Stimulated activated CD4-positive, alpha-beta T cell treated with anti-CD3 and anti-CD28 coated beads, TNF-alpha, amount 100 ng/mL, for 4 hours (primary cell): ENCODE measurements around the gene MLLT10.

Experiments
- DNase-seq, 3 experiments: peaks; one replicate each; pipeline ENCODE4 v3.0.0-alpha.2; 2020; ENCODE audit warnings: low read depth in 3 of 3

MLLT10 gene

GRCh38 chr10:21737106-21737505 lies 203.1 kb downstream of the MLLT10 start:
- no peak for DNase-seq

GRCh38 chr10:21740989-21741388 lies 207.0 kb downstream of the MLLT10 start:
- DNase-seq: no peak

- no peak for DNase-seq
Observed at GRCh38 chr10:21742740-21743412, 208.8 kb downstream of the MLLT10 start.

- no peak for DNase-seq
Observed at GRCh38 chr10:21744223-21744622, 210.2 kb downstream of the MLLT10 start.

GRCh38 chr10:21746118-21746517 lies 212.1 kb downstream of the MLLT10 start:
- no peak for DNase-seq

GRCh38 chr10:21747809-21748208 lies 213.8 kb downstream of the MLLT10 start:
- no peak for DNase-seq

- DNase-seq: no peak
Observed at GRCh38 chr10:21749788-21750187, 215.8 kb downstream of the MLLT10 start.

GRCh38 chr10:21750424-21750823 lies 216.4 kb downstream of the MLLT10 start:
- DNase-seq: no peak

- no peak for DNase-seq
Observed at GRCh38 chr10:21751341-21752310, 217.6 kb downstream of the MLLT10 start.

- DNase-seq: no peak
Observed at GRCh38 chr10:21753497-21754270, 219.7 kb downstream of the MLLT10 start.

GRCh38 chr10:21754410-21755011 lies 220.5 kb downstream of the MLLT10 start:
- DNase-seq: no peak

GRCh38 chr10:21756707-21757106 lies 222.7 kb downstream of the MLLT10 start:
- DNase-seq: no peak

- no peak for DNase-seq
Observed at GRCh38 chr10:21757185-21757901, 223.3 kb downstream of the MLLT10 start.

GRCh38 chr10:21758239-21758638 lies 224.2 kb downstream of the MLLT10 start:
- no peak for DNase-seq

GRCh38 chr10:21758696-21759095 lies 224.7 kb downstream of the MLLT10 start:
- DNase-seq: no peak

GRCh38 chr10:21759232-21759631 lies 225.2 kb downstream of the MLLT10 start:
- DNase-seq: no peak

GRCh38 chr10:21760332-21760731 lies 226.3 kb downstream of the MLLT10 start:
- no peak for DNase-seq

- no peak for DNase-seq
Observed at GRCh38 chr10:21764466-21765189, 230.6 kb downstream of the MLLT10 start.

GRCh38 chr10:21769041-21769440 lies 235.0 kb downstream of the MLLT10 start:
- no peak for DNase-seq

- DNase-seq: no peak
Observed at GRCh38 chr10:21771219-21771618, 237.2 kb downstream of the MLLT10 start.
